ENCODE measurements around the gene NFIX. TPM values are rescaled to one million over a fixed set of nuclear protein-coding genes. Genes with fewer than 3 reads are reported as not detected.
A peak's percentile ranks its signal among the peaks of the same experiment; 100 is the strongest.

Gene NFIX
- total and polyA plus RNA-seq, 9 of the 15 experiments (the other 6 are each of a cell fraction or from before 2014, with no cell fraction given), result 0.28 to 26.8 (median 5.4) TPM

DNA sequence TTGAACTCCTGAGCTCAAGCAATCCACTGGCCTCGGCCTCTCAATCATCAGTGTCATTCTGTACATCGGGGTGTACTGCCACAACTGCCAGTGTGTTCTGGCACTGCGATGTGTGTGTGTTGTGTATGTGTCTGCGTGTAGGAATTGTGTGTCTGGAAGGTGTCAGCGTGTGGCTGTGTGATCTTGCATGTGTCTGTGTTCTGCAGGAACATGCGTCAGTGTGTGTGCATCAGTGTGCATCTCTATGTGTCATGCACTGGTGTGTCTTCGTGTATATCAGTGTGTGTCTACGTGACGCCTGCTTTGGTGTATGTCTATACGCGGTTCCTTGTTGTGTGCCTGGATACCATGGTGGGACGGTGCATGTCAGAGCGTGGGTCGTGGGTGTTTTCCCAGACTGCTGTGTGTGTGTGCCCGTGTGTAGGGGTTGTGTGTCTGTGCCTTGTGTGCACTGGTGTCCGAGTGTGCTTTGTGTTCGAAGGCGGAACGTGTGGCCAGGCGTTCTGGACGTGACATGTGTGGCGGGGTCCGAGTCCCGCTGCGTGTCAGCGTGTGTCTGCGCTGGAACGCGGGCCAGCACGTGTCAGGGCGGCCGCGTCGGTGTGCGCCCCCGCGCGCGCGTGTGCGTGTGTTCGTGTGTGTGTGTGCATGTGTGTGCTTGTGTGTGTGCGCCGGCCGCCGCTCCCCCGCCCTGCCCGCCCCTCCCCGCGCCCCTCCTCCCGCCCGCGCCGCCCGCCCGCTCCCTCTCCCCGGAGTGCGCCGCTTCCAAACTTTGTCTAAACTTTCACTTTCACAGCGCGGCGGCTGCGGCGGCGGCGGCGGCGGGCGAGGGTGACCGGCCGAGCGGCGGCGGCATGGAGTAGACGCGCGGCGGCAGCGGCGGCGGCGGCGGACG, at the start of gene NFIX (continued):
- TF ChIP-seq RBM34 (IDR thresholded peaks at IDR 0.05; ENCODE audit: borderline replicate concordance, insufficient read depth, low read length), result no peak
- TF ChIP-seq NR2C1 (IDR thresholded peaks at IDR 0.05), result no peak
- TF ChIP-seq NR2C1 (tag; IDR thresholded peaks at IDR 0.05), result no peak
- TF ChIP-seq ZNF316 (IDR thresholded peaks at IDR 0.05), result no peak
- peak in 1 of 2 experiments; percentile 81; a peak in 2 of 4 replicates for TF ChIP-seq HDAC1 (IDR thresholded peaks at IDR 0.05)
- no peak for TF ChIP-seq ZNF561 (CRISPR knock-in tag; conservative IDR thresholded peaks at IDR 0.05)
- TF ChIP-seq ZNF436 (CRISPR knock-in tag; IDR thresholded peaks at IDR 0.05), result no peak
- TF ChIP-seq SP2 (IDR thresholded peaks at IDR 0.05; ENCODE audit: extremely low read depth, low read depth, low read length, poor library complexity, severe bottlenecking), result no peak
- TF ChIP-seq ZNF23 (CRISPR knock-in tag; IDR thresholded peaks at IDR 0.05), result no peak
- TF ChIP-seq, protein P1, sequence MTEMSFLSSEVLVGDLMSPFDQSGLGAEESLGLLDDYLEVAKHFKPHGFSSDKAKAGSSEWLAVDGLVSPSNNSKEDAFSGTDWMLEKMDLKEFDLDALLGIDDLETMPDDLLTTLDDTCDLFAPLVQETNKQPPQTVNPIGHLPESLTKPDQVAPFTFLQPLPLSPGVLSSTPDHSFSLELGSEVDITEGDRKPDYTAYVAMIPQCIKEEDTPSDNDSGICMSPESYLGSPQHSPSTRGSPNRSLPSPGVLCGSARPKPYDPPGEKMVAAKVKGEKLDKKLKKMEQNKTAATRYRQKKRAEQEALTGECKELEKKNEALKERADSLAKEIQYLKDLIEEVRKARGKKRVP (CRISPR knock-in tag; IDR thresholded peaks at IDR 0.05), result no peak
- TF ChIP-seq, protein P2, sequence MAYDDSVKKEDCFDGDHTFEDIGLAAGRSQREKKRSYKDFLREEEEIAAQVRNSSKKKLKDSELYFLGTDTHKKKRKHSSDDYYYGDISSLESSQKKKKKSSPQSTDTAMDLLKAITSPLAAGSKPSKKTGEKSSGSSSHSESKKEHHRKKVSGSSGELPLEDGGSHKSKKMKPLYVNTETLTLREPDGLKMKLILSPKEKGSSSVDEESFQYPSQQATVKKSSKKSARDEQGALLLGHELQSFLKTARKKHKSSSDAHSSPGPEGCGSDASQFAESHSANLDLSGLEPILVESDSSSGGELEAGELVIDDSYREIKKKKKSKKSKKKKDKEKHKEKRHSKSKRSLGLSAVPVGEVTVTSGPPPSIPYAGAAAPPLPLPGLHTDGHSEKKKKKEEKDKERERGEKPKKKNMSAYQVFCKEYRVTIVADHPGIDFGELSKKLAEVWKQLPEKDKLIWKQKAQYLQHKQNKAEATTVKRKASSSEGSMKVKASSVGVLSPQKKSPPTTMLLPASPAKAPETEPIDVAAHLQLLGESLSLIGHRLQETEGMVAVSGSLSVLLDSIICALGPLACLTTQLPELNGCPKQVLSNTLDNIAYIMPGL (CRISPR knock-in tag; IDR thresholded peaks at IDR 0.05), result peak; percentile 34; the same call in 1 of the 2 replicates
- TF ChIP-seq, protein P3, sequence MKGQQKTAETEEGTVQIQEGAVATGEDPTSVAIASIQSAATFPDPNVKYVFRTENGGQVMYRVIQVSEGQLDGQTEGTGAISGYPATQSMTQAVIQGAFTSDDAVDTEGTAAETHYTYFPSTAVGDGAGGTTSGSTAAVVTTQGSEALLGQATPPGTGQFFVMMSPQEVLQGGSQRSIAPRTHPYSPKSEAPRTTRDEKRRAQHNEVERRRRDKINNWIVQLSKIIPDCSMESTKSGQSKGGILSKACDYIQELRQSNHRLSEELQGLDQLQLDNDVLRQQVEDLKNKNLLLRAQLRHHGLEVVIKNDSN (CRISPR knock-in tag; IDR thresholded peaks at IDR 0.05), result peak; percentile 75
- TF ChIP-seq ZNF79 (CRISPR knock-in tag; IDR thresholded peaks at IDR 0.05; ENCODE audit: low read depth), result no peak
- no peak for TF ChIP-seq ZNF445 (CRISPR knock-in tag; IDR thresholded peaks at IDR 0.05; ENCODE audit: low read depth)
- TF ChIP-seq ARID2 (IDR thresholded peaks at IDR 0.05), result no peak
- TF ChIP-seq, protein P4, sequence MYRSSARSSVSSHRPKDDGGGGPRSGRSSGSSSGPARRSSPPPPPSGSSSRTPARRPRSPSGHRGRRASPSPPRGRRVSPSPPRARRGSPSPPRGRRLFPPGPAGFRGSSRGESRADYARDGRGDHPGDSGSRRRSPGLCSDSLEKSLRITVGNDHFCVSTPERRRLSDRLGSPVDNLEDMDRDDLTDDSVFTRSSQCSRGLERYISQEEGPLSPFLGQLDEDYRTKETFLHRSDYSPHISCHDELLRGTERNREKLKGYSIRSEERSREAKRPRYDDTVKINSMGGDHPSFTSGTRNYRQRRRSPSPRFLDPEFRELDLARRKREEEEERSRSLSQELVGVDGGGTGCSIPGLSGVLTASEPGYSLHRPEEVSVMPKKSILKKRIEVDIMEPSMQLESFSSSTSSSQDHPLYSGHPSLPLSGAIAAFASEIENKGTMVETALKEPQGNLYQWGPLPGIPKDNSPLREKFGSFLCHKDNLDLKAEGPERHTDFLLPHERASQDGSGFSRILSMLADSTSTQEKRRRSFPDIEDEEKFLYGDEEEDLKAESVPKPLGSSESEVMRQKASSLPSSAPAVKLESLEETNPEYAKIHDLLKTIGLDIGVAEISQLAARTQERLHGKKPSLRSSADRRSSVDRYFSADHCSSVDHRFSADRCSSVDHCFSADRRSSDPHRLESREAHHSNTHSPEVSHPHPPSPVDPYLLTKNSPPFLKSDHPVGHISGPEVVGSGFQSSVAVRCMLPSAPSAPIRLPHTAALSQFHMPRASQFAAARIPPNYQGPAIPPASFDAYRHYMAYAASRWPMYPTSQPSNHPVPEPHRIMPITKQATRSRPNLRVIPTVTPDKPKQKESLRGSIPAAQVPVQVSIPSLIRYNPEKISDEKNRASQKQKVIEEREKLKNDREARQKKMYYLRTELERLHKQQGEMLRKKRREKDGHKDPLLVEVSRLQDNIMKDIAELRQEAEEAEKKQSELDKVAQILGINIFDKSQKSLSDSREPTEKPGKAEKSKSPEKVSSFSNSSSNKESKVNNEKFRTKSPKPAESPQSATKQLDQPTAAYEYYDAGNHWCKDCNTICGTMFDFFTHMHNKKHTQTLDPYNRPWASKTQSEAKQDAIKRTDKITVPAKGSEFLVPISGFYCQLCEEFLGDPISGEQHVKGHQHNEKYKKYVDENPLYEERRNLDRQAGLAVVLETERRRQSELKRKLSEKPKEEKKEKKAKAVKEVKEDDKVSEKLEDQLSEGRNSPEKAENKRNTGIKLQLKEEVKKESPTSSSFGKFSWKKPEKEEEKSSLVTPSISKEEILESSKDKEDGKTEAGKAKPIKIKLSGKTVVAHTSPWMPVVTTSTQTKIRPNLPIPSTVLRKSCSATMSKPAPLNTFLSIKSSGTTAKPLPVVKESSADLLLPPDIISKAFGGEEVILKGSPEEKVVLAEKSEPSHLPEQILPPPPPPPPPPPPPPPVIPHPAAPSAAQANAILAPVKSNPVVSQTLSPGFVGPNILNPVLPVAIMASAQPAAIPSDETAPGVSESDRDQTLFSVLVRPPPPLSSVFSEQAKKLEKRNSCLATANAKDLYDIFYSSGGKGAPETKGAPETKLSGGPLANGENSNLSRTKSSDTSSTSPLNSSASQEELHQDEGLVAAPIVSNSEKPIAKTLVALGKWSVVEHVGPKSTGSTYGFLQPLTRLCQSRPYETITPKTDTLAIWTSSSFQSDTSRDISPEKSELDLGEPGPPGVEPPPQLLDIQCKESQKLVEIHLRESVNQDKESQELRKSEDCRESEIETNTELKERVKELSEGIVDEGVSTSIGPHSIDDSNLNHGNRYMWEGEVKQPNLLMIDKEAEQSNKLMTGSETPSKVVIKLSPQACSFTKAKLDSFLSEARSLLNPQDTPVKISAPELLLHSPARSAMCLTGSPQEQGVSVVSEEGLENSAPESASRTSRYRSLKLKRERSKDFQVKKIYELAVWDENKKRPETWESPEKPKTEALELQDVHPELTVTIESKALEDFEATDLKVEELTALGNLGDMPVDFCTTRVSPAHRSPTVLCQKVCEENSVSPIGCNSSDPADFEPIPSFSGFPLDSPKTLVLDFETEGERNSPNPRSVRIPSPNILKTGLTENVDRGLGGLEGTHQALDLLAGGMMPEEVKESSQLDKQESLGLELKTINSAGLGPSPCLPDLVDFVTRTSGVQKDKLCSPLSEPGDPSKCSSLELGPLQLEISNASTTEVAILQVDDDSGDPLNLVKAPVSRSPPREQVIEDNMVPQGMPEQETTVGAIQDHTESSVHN (IDR thresholded peaks at IDR 0.05; ENCODE audit: borderline replicate concordance in 1 of 2, low read depth in 1 of 2), result no peak
